Hematopoietic multipotent progenitor cell treated with erythropoietin and hydrocortisone succinate and interleukin-3 and kit ligand, for 15 days (in vitro differentiated cells): ENCODE measurements around the gene TPST1.
"Not testable (repeated sequence)": the region's sequence is repeated elsewhere in the genome, so short reads cannot be mapped to it uniquely, and the experiment has no call there.

Experiments
- DNase-seq: peaks from one replicate; pipeline ENCODE4 v3.0.0-alpha.2; 2015; ENCODE audit warnings: low spot score

Gene TPST1

DNA sequence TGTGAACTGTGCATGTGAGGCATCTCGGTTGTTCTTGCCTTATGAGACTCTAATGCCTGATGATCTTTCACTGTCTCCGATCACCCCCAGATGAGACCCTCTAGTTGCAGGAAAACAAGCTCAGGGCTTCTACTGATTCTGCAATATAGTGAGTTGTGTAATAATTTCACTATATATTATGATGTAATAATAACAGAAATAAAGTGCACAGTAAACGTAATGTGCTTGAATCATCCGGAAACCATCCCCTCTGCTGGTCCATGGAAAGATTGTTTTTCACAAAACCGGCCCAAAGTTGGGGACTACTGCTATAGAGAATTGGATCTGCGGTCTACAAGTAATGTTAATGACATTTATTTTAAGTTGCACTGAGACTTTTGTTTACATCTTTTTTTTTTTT, 126.7 kb downstream of the TPST1 start:
- DNase-seq = no peak

DNA sequence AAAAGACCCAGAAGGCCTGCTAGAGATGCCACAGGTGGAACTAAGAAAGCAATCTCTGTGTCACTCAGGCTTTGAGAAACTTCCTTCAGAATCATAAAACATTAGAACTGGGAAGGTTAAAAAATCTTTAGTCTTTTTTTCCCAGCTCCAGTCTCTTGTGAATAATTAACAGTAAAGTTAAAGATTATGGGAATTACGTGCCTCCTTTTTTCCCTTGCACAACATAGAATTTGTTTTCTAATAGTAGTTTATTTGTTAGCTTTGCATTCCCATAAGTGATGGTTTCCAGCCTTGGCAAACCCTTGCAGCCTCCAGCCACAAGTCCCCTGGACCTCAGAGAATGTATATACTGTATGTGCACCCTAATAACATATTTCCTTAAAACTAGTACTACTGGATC, 128.3 kb downstream of the TPST1 start:
- DNase-seq = no peak

DNA sequence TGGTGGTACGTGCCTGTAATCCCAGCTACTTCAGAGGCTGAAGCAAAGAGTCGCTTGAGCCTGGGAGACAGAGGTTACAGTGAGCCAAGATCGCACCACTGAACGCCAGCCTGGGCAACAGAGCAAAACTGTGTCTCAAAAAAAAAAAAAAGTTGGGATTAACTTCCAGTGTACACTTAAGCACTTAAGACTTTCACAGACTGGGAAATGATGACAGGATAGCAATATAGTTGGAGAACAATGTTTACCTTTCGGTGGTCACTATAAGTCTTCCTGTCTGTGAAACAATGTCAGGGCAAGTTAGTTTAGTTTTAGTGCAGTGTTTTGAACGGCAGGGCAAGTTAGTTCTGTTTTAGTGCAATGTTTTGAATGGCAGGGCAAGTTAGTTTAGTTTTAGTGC, 130.2 kb downstream of the TPST1 start:
- DNase-seq = no peak

DNA sequence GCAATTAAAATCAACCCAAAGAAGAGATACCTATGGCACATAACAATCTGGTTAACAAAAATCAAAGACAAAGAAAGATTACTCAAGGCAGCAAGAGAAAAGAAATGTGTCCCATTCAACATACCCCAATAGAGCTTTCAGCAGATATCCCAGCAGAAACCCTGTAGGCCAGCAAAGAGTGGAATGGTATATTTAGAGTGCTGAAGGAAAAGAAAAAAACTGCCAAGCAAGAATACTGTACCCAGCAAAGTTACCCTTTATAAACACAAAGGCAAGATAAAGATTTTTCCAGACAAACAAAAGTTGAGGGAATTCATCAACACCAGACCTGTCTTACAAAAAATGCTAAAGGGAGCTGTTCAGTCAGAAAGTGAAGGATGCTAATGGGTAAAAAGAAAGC, 131.6 kb downstream of the TPST1 start:
- DNase-seq = no peak

DNA sequence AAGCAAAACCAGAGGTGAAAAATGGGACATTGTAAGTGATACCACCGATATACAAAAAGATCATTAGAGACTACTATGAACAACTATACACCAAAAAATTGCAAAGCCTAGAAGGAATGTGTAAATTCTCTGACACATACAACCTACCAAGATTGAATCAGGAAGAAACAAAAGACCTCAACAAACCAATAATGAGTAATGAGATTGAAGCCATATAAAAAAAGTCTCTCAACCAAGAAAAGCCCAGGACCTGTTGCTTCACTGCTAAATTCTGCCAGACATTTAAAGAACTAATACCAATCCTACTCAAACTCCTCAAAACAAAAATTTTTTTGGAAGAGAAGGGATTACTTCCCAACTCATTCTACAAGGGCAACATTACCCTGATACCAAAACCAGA, 134.0 kb downstream of the TPST1 start:
- DNase-seq = no peak

DNA sequence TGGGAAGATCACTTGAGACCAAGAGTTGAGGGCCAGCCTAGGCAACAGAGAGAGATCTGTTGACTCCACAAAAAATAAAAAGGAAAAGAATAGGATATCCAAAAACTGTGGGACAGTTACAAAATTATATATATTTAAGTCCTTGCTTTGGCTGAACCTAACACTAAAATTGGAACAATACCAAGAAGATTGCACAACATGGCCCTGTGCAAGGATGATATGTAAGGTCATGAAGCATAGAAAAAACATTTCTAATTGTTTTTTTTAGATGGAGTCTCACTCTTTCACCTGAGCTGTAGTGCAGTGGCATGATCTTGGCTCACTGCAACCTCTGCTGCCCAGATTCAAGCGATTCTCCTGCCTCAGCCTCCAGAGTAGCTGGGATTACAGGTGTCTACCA, 139.0 kb downstream of the TPST1 start:
- DNase-seq = no peak

DNA sequence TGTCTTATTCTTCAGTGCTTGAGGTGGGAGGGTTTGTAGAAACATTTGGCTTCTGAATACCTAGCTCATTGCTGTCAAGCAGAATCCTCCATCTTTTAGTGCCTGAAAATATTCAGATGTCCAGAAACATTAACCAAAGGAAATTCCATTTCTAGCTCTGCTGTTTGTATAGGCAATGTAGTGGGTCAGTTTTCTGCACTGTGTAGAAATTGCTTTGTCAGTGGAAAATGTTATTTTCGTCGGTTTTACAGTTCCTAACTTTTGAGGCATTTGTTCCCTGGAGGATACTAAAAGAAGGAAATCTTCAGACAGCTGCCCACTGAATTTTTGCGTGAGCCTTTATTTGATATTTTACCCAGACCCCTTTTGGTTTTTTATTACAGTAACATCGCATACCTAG, 143.4 kb downstream of the TPST1 start:
- no peak for DNase-seq

DNA sequence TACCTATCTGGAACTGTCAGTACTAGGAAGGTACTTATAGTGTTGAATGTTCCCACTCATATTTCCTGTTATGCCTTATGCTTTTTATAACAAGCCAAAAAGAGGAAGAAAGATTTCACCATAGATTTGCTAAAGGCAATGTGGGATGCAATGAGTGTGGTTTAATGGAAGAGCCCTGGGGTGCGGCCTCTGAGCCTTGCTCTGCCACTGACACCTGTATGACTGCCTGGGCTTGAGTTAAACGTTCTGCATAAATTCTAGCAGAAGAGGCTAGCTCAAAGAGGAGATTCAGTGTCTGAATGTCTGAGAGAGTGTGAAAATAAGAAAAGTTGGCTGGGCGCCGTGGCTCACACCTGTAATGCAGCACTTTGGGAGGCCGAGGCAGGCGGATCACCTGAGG, 143.8 kb downstream of the TPST1 start:
- no peak for DNase-seq

DNA sequence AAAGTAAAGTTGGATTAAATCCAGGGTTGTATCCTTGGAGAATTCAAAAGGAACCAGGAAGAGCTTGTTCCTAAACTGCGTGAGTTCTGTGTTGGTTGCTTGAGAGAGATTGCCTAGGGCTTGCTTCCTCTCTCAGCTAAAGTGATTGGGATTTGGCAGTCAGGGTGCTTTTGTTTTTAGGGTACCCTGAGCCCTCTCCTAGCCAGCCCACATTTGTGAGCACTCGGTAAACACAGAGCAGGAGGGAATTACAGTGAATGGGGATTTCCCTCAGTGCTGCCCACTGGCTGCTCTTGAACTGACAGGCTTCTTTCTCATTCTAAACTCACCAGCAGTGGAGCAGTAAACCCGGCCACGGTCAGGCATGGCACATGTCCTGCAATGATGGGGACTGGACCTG, 146.9 kb downstream of the TPST1 start:
- DNase-seq = no peak

DNA sequence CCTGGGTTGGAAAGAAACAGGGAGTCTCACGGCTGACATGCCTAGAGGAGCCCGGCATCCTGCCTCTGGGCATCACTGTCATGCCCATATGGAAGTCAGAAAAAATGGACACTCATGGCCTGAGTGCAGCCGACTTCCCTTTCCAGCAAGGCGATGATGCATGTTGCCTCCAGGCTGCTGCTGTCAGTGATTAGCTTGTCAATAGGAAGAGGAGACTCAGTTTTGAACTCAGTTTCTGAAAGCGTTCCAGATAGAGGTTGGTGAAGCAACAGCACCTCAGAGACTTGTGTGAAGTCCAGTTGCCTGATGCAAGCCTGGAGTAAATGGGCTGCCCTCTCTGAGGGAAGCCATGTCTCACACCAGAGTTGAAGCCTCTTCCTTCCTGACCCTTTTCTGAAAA, 148.4 kb downstream of the TPST1 start:
- no peak for DNase-seq

DNA sequence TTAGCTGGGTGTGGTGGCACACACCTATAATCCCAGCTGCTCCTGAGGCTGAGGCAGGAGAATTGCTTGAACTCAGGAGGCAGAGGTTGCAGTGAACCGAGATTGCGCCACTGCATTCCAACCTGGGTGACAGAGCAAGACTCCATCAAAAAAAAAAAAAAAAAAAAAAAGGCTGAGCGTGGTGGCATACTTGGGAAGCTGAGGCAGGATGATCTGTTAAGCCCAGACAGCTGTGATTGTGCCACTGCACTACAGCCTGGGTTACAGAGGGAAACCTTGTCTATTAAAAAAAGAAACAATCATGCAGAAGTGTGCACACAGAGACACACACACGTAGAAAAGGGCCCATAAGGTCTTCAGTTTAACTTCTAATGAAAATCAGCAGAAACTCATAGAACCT, 150.6 kb downstream of the TPST1 start:
- DNase-seq = no peak

DNA sequence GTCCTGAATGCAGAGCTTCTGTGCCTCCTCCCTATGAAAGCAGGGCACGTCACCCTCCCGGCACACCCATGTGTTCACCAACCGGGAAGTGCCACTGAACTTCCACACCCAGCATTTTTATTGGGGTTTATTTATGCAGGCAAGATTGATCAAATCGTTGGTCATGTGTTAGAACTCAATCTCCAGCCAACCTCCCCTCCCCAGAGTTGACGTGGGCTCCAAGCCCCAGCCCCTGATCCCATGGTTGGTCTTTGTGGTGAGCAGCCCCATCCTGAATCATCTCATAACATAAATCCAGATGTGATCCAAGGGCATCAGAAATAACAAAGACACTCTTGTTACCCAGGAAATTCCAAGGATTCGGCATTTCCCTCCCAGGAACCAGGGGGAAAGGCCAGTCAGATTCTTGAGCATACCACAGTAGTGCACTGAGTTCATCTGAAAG, 151.2 kb downstream of the TPST1 start:
- no peak for DNase-seq

DNA sequence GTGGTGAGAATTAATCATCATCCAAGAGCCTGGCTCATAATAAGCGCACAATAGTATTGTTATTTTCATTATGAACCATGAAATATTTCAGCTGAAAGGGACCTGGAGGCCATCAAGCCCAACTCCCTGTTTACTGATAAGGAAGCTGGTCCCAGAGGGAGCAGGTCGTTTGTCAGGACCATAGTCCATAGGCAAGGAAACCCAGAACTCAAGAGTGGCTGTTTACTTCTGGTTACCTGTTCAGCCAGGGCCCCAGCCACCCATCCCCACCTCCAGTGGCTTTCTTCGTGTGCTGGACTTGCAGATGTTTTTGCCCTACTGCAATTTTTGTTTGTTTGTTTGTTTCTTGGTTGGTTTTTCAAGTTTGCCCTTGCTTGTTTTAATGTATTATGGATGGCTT, 152.0 kb downstream of the TPST1 start:
- DNase-seq = no peak

DNA sequence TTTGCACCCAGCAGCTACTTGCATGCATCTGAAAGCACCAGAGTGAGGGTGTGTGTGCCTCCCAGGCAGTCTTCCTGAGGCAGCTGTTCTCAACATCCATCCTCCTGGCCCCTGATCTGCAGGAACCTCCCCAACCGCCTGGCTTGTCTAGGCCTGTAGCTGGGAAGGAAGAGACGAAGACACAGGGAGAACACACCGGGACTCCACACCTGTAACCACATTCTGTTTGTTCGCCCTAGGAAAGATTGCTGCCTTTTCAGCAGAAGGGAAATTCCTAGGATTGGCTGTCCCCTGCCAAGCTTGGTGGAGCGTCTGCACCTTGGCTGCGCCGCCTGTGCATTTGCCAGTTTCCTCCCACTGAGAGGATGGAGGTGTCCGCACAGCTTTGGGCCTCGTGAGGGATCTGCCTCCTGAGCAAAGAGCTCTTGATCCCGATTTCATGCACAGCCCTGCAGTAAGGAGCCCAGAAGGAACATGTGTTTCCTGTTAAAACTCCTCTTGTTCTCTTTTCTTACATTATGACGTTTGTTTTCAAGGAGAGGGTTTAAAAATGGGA, 154.6 kb downstream of the TPST1 start:
- DNase-seq = no peak

DNA sequence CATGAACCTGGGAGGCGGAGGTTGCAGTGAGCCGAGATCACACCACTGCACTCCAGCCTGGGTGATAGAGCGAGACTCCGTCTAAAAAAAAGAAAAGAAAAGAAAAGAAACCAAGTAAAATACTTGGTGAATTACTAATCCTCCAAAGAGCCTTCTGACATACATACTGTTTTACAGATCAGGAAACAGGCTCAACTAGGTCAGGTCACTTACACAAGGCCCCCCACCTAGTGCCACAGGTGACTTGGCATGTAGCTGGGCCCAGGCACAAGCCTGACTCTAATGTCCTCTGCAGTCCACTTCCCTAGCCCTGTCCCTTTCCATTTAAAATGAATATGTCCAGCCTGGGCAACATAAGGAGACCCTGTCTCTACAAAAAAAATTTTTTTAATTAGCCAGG, 157.0 kb downstream of the TPST1 start:
- DNase-seq = no peak

DNA sequence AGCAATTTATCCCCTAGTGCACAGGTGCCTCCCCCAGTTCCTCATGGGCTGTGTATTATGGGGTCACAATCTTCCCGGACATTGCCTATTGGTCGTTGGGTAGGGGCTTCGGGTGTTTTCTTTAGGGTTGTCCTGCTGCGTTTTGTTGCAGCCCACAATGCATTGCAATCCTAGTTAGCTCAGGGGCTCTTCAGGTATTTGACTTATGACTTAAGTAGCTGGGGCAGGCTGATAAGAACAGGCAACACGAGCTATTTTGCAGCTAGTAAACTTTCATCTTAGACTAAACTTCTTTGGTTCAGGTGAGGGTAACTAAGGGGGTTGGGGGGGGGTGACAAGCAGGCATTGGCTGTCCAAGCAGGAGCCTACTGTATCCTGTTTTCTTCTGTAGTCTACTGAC, 158.5 kb downstream of the TPST1 start:
- DNase-seq = no peak

DNA sequence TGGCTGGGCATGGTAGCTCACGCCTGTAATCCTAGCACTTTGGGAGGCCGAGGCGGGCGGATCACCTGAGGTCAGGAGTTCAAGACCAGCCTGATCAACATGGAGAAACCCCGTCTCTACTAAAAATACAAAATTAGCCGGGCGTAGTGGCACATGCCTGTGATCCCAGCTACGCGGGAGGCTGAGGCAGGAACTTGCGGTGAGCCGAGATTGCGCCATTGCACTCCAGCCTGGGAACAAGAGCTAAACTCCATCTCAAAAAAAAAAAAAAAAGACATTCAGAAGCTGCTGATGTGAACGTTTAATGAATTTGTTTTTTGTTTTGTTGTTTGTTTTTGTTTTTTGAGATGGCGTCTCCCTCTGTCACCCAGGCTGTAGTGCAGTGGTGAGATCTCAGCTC, 159.9 kb downstream of the TPST1 start:
- not testable (repeated sequence) for DNase-seq

DNA sequence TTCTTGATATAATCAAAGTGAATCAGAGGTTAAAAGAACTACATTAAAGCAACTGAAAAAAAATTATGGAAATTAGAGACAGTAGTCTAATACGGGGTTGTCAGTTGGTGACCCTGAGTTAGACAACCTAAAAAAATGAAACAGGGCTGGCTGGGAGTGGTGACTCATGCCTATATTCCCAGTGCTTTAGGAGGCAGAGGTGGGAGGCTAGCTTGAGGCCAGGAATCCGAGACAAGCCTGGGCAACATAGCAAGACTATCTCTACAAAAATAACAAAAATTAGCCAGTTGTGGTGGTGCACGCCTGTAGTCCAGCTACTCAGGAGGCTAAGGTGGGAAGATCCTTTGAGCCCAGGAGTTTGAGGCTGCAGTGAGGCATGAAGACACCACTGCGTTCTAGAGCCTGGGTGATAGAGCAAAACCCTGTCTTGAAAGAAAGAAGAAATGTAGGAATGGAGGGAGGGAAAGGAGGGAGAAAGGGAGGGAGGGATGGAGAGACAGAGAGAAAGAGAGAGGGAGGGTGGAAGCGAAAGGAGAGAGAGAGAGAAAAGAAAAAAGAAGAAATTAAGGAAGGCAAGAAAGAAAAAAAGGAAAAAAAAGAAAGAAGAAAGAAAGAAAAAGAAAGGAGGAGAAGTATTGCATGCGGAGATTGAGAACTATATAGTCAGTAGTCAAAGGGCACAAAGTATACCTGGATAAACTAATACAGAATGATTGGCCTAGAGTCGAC, 166.1 kb downstream of the TPST1 start:
- DNase-seq = no peak

DNA sequence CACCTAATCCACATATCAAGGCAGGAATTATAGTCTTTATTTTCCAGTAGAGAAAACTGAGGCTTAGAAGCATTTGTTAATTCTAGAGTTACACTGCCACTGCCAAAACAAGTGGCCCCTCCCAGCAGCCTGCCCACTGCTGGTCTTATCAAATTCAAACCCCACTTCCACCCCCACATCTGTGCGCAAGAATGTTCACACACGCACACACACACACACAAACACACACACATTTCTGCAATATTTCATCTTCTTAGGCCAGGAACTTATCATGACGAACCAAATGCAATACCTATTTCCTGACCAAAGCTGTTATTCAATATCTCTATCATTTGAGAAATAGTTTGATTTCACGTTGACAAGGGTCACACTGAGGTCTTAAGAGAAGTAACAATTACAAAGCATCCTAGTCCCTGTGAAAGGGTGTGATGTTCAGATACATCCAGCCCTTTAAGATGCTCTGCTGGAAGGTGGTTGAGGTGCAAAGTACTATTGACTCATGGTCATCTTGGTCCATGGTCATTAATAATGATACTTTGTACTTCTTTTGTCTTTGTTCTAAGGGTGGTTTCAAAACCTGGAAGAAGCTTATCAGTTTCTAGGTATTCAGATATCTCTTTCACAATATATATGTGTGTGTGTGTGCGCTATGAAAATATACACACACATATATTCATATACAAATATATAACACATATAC, 169.2 kb downstream of the TPST1 start:
- DNase-seq = peak; percentile 30

DNA sequence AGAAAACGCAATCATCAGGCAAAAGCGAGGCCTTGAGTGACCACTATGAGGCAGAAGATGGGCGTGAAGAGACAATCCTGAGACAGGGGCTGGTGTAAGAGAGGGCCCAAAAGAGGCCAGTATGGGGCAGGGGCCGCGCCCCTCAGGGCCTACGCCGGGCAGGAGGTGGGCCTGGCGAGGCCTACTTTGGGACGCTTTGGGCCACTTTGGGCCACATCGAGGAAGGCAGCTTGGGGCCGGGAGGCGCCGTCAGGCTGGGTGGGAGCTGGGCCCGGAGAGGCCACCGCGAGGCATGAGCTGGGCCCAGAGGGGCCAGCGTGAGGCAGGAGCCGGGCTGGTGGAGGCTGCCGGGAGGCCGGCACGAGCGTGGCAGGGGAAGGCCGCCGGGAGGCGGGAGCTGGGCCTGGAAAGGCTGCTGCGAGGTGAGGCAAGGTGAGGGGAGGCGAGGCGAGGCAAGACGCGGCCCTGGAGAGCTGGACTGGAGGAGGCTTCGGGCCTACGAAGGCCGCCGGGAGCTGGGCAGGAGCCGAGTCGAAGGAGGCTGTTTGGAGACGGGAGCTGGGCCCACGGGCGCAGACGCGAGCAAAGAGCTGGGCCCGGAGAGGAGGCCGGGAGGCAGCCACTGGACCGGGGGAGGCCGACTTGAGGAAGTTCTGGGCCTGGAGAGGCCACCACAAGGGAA, 171.3 kb downstream of the TPST1 start:
- DNase-seq = no peak

DNA sequence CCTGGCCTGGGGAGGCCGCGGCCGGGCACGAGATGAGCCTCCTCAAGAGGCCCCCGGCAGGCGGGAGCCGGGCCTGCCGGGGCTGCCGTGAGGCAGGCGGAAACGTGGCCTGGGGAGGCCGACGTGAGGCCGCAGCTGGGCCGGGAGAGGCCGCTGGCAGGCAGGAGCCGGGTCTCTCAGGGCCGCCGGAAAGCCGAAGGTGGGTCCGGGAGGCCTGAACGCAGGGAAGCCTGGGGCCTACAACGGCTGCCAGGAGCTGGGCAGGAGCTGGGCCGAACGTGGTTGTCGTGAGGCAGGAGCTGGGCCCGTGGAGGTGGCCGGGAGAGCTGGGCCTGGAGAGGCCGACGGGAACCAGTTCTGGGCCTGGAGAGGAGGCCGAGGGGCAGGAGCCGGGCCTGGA, 171.9 kb downstream of the TPST1 start:
- DNase-seq = no peak

DNA sequence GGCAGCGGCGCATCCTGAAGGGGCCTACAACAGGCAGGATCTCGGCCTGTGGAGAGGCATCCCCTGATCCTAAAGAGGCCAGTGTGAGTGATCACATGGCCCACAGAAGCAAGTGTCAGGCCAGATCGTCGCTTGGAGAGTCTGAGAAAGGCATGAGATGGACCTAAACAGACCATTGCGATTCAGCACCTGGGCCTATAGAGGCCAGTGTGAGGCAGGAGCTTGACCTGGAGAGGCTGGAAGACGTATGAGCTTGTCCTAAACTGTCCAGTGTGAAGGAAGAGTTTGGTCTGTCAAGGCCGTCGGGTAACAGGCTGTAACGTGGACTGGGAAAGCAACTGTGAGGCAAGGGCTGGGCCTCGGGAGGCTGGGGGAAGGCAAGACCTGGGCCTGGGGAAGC, 172.6 kb downstream of the TPST1 start:
- DNase-seq = no peak

DNA sequence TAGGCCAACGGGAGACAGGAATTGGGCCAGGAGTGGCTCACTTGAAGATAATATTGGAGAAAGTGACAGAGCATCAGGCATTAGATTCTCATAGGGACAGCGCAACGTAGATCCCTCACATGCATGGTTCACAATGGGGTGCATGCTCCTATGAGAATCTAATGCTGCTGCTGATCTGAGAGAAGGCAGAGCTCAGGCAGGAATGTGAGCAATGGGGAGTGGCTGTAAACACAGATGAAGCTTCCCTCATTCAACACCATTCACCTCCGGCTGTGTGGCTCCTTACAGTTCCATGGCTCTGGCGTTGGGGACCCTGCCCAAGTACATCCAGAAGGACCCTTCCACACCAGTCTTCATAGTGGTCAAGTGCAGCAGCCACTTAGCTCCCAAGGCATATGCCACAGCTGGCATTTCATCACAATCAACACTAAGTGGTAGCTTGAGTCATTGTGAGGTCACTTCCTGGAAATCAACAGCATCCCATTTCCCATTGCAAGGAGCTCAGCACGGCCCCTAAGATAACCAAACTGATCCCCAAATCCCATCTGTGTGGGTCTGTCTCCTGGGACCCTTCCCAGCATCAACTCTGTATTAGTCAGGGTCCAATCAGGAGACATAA, 174.5 kb downstream of the TPST1 start:
- no peak for DNase-seq
